Fibroblast of lung (primary cell): ENCODE results near the gene PANK1. TPM values are rescaled to one million over a fixed set of nuclear protein-coding genes. Genes with fewer than 3 reads are reported as not detected.

ENCODE experiments used
- DNase-seq, 2 donors: peaks; one replicate each; pipeline versions ENCODE4 v3.0.0 to v3.0.0-alpha.2; 2010; ENCODE audit warnings: low read depth in 2 of 2
- H2AFZ ChIP-seq: 2 replicates; pipeline ENCODE4 v1.5.1; 2012; ENCODE audit warnings: low read length, control low read depth, inconsistent platforms
- H3K27ac ChIP-seq: 2 replicates; pipeline ENCODE4 v1.5.1; 2011; ENCODE audit warnings: low read length, control low read depth; ENCODE audit not compliant: insufficient read depth
- H3K27me3 ChIP-seq: 2 replicates; pipeline ENCODE4 v1.5.1; 2011; ENCODE audit warnings: mild to moderate bottlenecking, low read length; ENCODE audit not compliant: control insufficient read depth, insufficient read depth
- H3K36me3 ChIP-seq: 2 replicates; pipeline ENCODE4 v1.5.1; 2011; ENCODE audit warnings: low read length; ENCODE audit not compliant: control insufficient read depth, insufficient read depth
- H3K4me1 ChIP-seq: 2 replicates; pipeline ENCODE4 v1.5.1; 2011; ENCODE audit warnings: low read length; ENCODE audit not compliant: control insufficient read depth, insufficient read depth; ENCODE audit errors: extremely low read depth
- H3K4me2 ChIP-seq: 2 replicates; pipeline ENCODE4 v1.5.1; 2011; ENCODE audit warnings: low read length, control low read depth; ENCODE audit not compliant: insufficient read depth; ENCODE audit errors: extremely low read depth
- H3K4me3 ChIP-seq, 4 experiments: fragments of 200-600 bp in 1 of 4; sonication (generic) in 1 of 4; replicated peaks in 1 of 4; 2 replicates each; pipeline ENCODE4 v1.5.1; 2011 to 2016; ENCODE audit warnings: low read length in 4 of 4, low read depth in 3 of 4, mild to moderate bottlenecking in 3 of 4, control low read depth in 2 of 4, inconsistent platforms in 1 of 4, mixed read lengths in 1 of 4; ENCODE audit not compliant: insufficient read depth in 1 of 4; ENCODE audit errors: control extremely low read depth in 1 of 4
- H3K79me2 ChIP-seq: 2 replicates; pipeline ENCODE4 v1.5.1; 2012; ENCODE audit warnings: mild to moderate bottlenecking, low read length, inconsistent platforms; ENCODE audit not compliant: control insufficient read depth, insufficient read depth
- H3K9ac ChIP-seq: 2 replicates; pipeline ENCODE4 v1.5.1; 2011; ENCODE audit warnings: mild to moderate bottlenecking, low read length, control low read depth; ENCODE audit not compliant: insufficient read depth
- H3K9me3 ChIP-seq: 2 replicates; pipeline ENCODE4 v1.5.1; 2012; ENCODE audit warnings: low read depth, low read length; ENCODE audit not compliant: control insufficient read depth, insufficient read depth
- H4K20me1 ChIP-seq: 2 replicates; pipeline ENCODE4 v1.5.1; 2011; ENCODE audit warnings: low read length; ENCODE audit not compliant: control insufficient read depth, insufficient read depth; ENCODE audit errors: extremely low read depth
- EZH2 ChIP-seq: IDR thresholded peaks from 2 replicates; pipeline ENCODE4 v1.5.1; 2012; ENCODE audit warnings: low read length, control low read depth, mild to moderate bottlenecking; ENCODE audit errors: missing control alignments
- polyA plus RNA-seq, 2 donors: library from polyadenylated mRNA; depleted of rRNA in 1 of 2; stranded (reverse) in 1 of 2; unstranded in 1 of 2; fragments of >200 nt; gene quantifications; 2 replicates each; pipeline ENCODE4 v1.2.1, GENCODE V29; 2011 to 2012; ENCODE audit warnings: missing spikeins in 1 of 2
- total RNA-seq: library from RNA; depleted of rRNA; stranded (reverse); fragments of >200 nt; gene quantifications from 2 replicates; pipeline ENCODE4 v1.2.1, GENCODE V29; 2014
- TF ChIP-seq, protein P1 (sequence below), 2 donors: IDR thresholded peaks in 1 of 2; conservative IDR thresholded peaks in 1 of 2; 1 replicate in 1 of 2; 2 replicates in 1 of 2; pipeline ENCODE4 v1.5.1; 2011 to 2012; ENCODE audit warnings: low read length in 2 of 2, control low read depth in 1 of 2, inconsistent platforms in 1 of 2, low read depth in 1 of 2, mild to moderate bottlenecking in 1 of 2

PANK1 gene
- total and polyA plus RNA-seq, 2 donors (not counting 1 experiment from before 2014, with no cell fraction given) = 5.3 to 9.2 TPM

DNA sequence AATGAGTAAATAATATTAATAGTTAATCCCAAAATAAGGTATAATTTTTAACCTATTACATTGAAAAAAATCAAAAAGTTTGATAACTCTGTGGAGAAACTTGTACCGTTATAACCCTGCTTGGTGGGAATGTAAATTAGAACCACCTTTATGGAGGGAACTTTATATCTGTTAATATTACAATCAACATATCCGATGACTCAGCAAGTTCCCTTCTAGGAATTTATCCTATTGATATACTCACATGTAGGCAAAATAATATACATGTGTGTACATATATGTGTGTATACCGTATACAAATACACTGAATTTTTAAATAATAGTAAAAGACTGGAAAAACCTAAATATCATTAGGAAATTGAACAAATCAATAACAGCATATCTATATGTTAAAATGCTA, 54.7 kb downstream of the PANK1 start:
- Histone ChIP-seq H3K36me3 (no peaks in the 10 kb centered on the region), H2AFZ (no peak overlapping the region), H3K4me1 (peaks cover 5% of the 10 kb centered on the region), H4K20me1 (no peaks in the 10 kb centered on the region), H3K4me3 (no peak overlapping the region), H3K9me3 (no peaks in the 10 kb centered on the region), H3K9ac (no peak overlapping the region), H3K27ac (no peak overlapping the region), H3K4me2 (no peak overlapping the region), H3K79me2 (no peaks in the 10 kb centered on the region), H3K27me3 (no peaks in the 10 kb centered on the region)
- TF ChIP-seq, protein P1, sequence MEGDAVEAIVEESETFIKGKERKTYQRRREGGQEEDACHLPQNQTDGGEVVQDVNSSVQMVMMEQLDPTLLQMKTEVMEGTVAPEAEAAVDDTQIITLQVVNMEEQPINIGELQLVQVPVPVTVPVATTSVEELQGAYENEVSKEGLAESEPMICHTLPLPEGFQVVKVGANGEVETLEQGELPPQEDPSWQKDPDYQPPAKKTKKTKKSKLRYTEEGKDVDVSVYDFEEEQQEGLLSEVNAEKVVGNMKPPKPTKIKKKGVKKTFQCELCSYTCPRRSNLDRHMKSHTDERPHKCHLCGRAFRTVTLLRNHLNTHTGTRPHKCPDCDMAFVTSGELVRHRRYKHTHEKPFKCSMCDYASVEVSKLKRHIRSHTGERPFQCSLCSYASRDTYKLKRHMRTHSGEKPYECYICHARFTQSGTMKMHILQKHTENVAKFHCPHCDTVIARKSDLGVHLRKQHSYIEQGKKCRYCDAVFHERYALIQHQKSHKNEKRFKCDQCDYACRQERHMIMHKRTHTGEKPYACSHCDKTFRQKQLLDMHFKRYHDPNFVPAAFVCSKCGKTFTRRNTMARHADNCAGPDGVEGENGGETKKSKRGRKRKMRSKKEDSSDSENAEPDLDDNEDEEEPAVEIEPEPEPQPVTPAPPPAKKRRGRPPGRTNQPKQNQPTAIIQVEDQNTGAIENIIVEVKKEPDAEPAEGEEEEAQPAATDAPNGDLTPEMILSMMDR (conservative IDR thresholded peaks at IDR 0.05 in 1 of 2, IDR thresholded peaks at IDR 0.05 in 1 of 2; ENCODE audit: low read depth in 1 of 2, low read length in 2 of 2) = no peak
- TF ChIP-seq EZH2 = no peak
- no peak for DNase-seq

DNA sequence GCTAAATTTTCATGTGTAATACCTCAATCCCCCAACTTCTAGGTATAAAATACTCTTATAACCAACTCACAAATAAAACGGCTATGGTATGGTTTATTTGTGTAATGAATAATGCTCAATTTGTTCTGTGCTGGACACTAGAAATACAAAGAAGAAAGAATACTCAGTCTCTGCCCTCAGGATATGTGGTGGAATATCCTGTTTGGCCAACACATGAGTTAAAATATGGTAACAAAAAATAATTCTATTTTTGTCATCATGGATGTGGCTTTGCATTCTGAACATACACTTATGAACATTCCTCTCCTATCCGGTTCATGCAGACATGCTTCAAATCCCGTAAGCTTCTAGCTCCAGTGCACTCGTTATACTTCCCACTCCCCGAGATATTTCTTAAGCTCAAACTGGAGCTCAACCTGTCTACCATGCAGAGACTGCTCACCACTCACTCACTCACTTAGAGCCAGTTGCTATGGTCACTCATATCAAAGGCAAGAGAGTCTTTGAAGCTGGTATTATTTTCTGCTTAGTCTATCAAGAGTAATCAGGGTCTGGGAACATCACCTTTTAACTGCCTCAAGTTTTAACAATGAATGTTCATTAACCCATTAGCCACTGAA, 55.8 kb downstream of the PANK1 start:
- H3K4me1 ChIP-seq = peaks cover 5% of the 10 kb centered on the region
- H3K36me3 ChIP-seq = no peaks in the 10 kb centered on the region
- no peak overlapping the region for H3K27ac ChIP-seq
- no peaks in the 10 kb centered on the region for H3K79me2 ChIP-seq
- H3K27me3 ChIP-seq = no peaks in the 10 kb centered on the region
- TF ChIP-seq, protein P1 (conservative IDR thresholded peaks at IDR 0.05 in 1 of 2, IDR thresholded peaks at IDR 0.05 in 1 of 2; ENCODE audit: low read depth in 1 of 2, low read length in 2 of 2) = no peak
- TF ChIP-seq EZH2 = no peak
- no peak overlapping the region for H2AFZ ChIP-seq
- no peak overlapping the region for H3K4me2 ChIP-seq
- no peak overlapping the region for H3K9ac ChIP-seq
- H3K9me3 ChIP-seq = no peaks in the 10 kb centered on the region
- DNase-seq = no peak
- H4K20me1 ChIP-seq = no peaks in the 10 kb centered on the region
- no peak overlapping the region for H3K4me3 ChIP-seq

DNA sequence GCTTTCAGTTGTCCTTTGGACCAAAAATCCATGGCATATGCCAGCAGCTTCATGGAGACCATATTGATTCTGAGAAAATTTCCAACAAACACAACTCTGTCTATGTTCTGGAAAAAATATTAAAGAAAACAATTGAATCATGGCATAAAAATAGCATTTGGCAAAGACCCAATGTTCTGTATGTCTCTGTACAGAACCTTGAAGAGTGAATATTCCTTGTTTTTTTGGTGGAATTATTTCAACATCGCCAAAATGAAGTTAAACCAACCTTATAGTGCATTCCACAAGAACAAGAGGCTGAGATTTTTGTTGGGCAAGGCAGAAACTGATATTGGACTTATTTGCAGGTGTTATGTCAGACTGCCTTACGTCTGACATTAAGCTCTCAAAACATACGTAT, 56.4 kb downstream of the PANK1 start:
- Histone ChIP-seq H3K27me3 (no peaks in the 10 kb centered on the region), H4K20me1 (no peaks in the 10 kb centered on the region), H3K4me2 (no peak overlapping the region), H3K36me3 (no peaks in the 10 kb centered on the region), H3K9ac (no peak overlapping the region), H3K79me2 (no peaks in the 10 kb centered on the region), H3K9me3 (no peaks in the 10 kb centered on the region), H3K4me3 (no peak overlapping the region), H3K27ac (no peak overlapping the region), H3K4me1 (peaks cover 5% of the 10 kb centered on the region), H2AFZ (no peak overlapping the region)
- no peak for TF ChIP-seq EZH2
- DNase-seq = peak in 1 of 2 donors; percentile 54
